SK-N-DZ (cell line): ENCODE data around the gene TBC1D1.
A peak's percentile ranks its signal among the peaks of the same experiment; 100 is the strongest.
"Not testable (repeated sequence)": the region's sequence is repeated elsewhere in the genome, so short reads cannot be mapped to it uniquely, and the experiment has no call there.

ENCODE experiments used
- DNase-seq: peaks from one replicate; pipeline ENCODE4 v3.0.0-alpha.2; 2015; ENCODE audit warnings: low spot score

Gene TBC1D1

DNA sequence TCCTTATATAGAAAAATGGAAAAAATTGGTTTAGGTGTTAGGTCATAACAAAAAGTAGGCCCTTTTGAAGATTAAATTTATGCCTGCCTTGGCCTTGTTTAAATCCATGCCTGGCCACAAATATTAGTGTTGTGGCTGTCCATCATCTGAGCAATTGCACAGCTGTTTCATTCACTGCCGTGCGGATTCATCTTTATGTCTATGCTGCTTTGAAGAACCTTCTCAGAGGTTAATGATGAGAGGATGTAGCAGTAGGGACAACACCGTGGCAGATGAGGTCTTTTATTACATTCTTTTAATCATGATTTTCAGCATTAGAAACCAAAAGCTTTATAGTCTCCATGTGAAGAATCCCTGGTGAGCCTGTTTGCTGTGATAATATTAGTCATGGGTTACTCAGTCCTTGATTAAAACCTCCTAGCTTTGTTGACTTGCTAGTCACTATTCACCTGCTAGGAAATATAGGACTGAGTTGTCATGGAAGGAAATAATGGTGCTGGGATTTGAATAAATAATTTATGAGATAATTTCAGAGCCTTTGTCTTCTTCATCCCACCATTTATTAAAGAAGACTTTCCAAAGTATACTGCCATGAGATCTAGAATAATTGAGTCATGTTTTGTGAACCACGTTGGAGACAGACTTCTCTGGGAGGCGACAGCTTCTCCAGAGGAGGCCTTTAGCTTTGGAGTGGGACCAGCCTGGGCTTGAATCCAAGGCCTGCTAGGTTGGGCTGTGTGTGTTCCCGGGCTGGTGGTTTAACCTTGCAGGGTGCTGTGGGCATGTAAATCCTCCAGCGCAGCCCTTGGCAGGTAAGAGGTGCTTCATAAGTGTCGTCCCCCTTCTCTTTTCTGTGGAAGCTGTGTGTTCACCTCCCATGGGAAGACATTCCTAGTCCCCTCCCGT is 122.8 kb downstream of the TBC1D1 start:
- no peak for DNase-seq

DNA sequence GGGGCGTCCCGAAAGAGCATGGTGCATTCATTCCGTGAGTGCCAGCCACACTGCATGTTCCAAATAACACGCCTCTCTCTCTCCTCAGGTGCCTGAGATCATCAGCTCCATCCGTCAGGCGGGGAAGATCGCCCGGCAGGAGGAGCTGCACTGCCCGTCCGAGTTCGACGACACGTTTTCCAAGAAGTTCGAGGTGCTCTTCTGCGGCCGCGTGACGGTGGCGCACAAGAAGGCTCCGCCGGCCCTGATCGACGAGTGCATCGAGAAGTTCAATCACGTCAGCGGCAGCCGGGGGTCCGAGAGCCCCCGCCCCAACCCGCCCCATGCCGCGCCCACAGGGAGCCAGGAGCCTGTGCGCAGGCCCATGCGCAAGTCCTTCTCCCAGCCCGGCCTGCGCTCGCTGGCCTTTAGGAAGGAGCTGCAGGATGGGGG is 123.6 kb downstream of the TBC1D1 start:
- DNase-seq, result no peak

DNA sequence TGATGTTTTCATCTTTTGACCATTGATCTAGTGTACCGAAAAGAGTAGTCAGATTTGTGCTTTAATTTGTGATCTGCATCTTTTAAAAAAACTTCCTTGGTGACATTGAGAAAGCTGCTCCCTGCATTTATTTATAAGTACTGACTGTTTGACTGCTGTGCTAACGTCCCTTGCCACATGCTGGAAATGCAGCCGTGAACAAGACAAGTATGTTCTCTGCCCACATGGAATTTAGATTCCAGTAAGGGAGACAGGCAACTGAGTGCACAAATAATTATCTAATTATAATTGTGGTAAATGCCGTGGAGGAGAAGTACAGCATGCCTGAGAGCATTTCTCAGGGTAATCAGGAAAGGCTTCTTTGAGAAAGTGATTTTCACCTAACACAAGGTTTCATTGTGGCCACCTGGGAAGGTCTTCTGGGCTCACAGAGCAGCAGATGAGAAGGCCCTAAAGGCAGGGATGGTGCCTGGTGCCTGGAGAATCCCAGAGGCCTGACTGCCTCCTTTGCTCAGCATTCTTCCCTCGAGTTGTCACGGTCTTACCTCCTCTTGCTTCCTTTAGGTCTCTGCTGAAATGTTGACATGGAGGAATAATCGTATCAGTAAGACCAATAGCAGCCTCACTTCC is 125.1 kb downstream of the TBC1D1 start:
- no peak for DNase-seq

GRCh38 chr4:38016698-38017097 is 125.8 kb downstream of the TBC1D1 start:
- DNase-seq, result no peak

GRCh38 chr4:38017609-38018008 is 126.7 kb downstream of the TBC1D1 start:
- no peak for DNase-seq

DNA sequence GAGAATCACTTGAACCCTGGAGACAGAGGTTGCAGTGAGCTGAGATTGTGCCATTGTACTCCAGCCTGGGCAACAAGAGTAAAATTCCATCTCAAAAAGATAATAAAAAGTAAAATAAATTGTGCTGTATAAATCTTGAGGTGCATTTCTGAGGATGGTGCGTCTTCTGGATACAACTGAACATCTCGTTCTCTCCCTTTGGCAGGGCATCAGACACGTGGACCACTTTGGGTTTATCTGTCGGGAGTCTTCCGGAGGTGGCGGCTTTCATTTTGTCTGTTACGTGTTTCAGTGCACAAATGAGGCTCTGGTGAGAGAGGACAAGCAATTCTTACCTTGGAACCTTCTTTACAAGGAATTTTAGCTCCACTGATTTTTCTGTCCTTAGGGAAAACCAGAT is 129.5 kb downstream of the TBC1D1 start:
- DNase-seq, result no peak

DNA sequence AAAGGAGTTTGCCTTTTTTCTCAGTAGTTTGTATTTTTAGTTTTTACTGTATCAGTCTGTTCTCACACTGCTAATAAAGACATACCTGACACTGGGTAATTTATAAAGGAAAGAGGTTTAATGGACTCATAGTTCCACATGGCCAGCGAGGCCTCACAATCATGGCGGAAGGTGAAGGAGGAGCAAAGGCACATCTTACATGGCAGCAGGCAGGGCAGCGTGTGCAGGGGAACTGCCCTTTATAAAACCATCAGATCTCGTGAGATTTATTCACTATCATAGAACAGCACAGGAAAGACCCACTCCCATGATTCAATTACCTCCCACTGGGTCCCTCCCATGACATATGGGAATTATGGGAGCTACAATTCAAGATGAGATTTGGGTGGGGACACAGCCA is 130.1 kb downstream of the TBC1D1 start:
- not testable (repeated sequence) for DNase-seq

- DNase-seq, result no peak
These were observed 130.9 kb downstream of the TBC1D1 start for GRCh38 chr4:38021751-38022150.

GRCh38 chr4:38023347-38024205 is 132.7 kb downstream of the TBC1D1 start:
- no peak for DNase-seq

DNA sequence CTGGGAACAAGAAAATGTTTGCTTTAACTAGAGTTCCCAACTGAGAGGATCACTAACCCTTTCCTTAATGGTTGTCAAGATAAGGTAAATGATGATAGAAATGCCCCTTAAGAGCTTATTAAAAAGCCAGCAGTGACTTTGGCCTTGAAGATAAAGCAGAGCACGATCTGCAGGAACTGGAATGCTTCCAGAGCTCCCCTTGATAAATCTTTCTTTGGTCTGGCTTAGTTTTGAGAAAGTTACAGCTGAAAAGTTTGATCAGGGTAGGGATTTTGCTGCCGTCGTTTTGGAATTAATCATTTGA is 133.3 kb downstream of the TBC1D1 start:
- peak; percentile 15 for DNase-seq

GRCh38 chr4:38025665-38026064 is 134.8 kb downstream of the TBC1D1 start:
- DNase-seq, result no peak

DNA sequence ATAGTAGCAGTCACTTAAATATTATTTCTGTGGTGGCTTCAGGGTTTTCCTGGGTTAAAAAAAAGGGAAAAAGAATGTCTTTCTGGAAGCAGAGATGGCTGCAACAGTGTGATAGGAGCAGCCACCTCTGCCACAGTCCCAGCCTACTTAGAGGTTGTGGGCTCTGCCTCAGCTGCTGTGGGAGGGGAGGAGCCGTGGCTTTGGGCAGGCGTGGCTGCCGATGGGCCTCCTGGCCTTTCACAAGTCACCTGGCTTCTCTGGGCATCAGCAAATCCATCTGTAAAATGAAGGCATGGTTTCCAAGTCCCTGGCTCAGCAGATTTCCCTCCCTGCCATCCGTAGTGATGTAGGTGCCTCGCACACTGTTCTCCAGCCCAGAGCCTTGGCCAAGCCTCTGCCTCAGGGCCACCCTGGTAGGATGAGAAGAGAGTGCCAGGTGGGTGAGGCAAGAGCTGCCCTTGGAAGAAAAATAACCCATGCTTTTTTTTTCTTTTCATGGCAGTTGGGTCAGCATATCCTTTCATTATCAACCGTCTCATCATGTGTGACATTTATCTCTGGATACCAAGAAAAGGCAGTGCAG is 135.4 kb downstream of the TBC1D1 start:
- no peak for DNase-seq

DNA sequence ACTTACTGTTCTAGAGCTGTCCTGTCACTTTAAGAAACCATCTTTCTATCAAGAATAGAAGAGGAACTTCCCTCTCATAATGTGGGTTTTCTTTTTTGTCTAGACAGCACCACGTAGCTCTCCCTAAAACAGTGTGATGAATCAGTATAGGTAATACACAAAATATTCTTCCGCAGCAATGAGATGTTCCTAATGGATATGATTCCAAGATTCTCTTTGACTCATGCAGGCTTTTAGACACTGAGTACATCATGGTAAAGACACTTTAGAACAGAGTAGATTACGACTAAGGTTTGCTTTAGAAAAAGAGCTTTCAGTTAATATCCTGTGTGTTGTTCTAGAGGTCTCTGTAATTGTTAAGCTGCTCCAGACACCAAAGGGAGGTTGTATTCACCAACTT is 139.1 kb downstream of the TBC1D1 start:
- no peak for DNase-seq

- peak; percentile 40 for DNase-seq
These were observed 144.3 kb downstream of the TBC1D1 start for GRCh38 chr4:38034986-38035882.

DNA sequence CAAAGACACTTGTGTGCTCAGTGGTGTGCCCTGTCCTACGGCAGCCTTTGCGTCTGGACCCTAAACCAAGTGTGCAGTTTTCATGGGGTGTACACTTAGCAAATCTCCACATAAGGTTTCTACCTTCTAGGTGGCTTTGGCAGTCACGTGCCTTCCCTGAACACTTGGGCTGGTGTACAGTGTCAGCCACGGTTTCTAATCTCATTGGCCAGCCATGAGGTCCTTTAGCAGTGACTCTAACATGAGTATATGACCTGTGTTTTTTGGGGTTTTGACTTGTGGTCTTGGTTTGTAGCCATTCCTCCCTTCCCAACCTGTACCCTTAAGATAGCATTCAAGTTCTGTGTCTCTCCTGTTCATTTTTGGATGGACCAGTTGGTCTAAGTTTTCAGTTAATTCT is 145.7 kb downstream of the TBC1D1 start:
- DNase-seq, result no peak

GRCh38 chr4:38037612-38038011 is 146.7 kb downstream of the TBC1D1 start:
- no peak for DNase-seq

DNA sequence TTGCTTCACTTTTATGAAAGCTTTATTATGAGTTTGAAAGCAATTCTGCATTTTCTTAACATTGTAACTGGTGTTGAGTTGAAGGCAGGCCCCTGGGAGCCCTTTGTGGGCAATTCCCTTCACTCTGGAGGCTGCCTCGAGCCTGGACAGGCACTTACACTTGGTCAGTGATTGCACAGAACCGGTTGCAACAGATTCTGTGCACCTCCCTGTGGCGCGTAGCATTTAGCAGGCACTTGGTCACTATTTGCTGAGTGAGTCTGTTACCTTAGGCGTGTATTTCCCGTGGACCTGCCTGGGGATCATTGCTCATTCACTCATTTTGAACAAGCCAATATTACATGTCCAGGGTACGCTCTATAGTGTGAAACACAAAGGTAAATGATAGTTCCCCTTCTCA is 149.7 kb downstream of the TBC1D1 start:
- DNase-seq, result no peak

DNA sequence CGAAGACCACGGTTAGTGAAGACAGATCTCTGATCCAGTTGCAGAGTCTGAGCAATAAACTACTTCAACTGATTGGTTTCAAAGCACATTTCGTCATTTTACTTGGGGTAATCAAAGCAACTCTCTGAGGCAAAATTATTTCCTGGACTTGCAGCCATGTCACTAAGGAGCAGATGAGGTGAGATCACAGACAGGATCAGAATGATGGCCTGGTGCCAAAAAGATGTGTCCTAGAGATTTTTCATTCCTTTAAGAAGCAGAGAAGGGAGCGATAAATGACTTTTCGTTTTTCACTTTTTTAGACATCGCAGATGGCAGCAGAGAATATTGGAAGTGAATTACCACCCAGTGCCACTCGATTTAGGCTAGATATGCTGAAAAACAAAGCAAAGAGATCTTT is 153.2 kb downstream of the TBC1D1 start:
- no peak for DNase-seq

- no peak for DNase-seq
These were observed 154.6 kb downstream of the TBC1D1 start for GRCh38 chr4:38045289-38045988.
